ENCODE results near the gene IFNAR1. TPM values are rescaled to one million over a fixed set of nuclear protein-coding genes. Genes with fewer than 3 reads are reported as not detected.
"Not testable (repeated sequence)": the region's sequence is repeated elsewhere in the genome, so short reads cannot be mapped to it uniquely, and the experiment has no call there.

The IFNAR1 gene
- total RNA-seq, 1 donor from 2014 or later = 24.4 TPM

GRCh38 chr21:33375101-33375644 is 50.4 kb downstream of the IFNAR1 start:
- no peaks in the 10 kb centered on the region for H3K36me3 ChIP-seq
- H3K4me3 ChIP-seq = no peak overlapping the region
- peaks cover 15% of the 10 kb centered on the region for H3K4me1 ChIP-seq
- peaks cover 2% of the 10 kb centered on the region for H3K9me3 ChIP-seq (replicated peaks)
- intact Hi-C loops (cut with micrococcal nuclease) = loop anchor here (10.0 kb wide), 2 partner anchors 70 to 540 kb away; no protein-coding TSS in a partner anchor
- no peak for TF ChIP-seq CTCF (IDR thresholded peaks at IDR 0.05; ENCODE audit: borderline replicate concordance)
- no peak for DNase-seq
- H3K27me3 ChIP-seq (ENCODE audit: low read depth) = no peaks in the 10 kb centered on the region
- H3K27ac ChIP-seq (replicated peaks) = no peak overlapping the region

GRCh38 chr21:33377221-33377920 is 52.6 kb downstream of the IFNAR1 start:
- intact Hi-C loops (cut with micrococcal nuclease) = loop anchor here (10.0 kb wide), 2 partner anchors 67 to 543 kb away; no protein-coding TSS in a partner anchor
- H3K4me1 ChIP-seq = peaks cover 31% of the 10 kb centered on the region
- no peaks in the 10 kb centered on the region for H3K27me3 ChIP-seq (ENCODE audit: low read depth)
- H3K36me3 ChIP-seq = no peaks in the 10 kb centered on the region
- H3K9me3 ChIP-seq (replicated peaks) = no peaks in the 10 kb centered on the region
- H3K27ac ChIP-seq (replicated peaks) = no peak overlapping the region
- H3K4me3 ChIP-seq = no peak overlapping the region
- no peak for DNase-seq
- no peak for TF ChIP-seq CTCF (IDR thresholded peaks at IDR 0.05; ENCODE audit: borderline replicate concordance)

GRCh38 chr21:33378081-33378480 is 53.3 kb downstream of the IFNAR1 start:
- H3K27ac ChIP-seq (replicated peaks) = no peak overlapping the region
- no peaks in the 10 kb centered on the region for H3K9me3 ChIP-seq (replicated peaks)
- no peak overlapping the region for H3K4me3 ChIP-seq
- H3K36me3 ChIP-seq = no peaks in the 10 kb centered on the region
- intact Hi-C loops (cut with micrococcal nuclease) = loop anchor here (10.0 kb wide), 2 partner anchors 67 to 543 kb away; no protein-coding TSS in a partner anchor
- no peak for DNase-seq
- H3K27me3 ChIP-seq (ENCODE audit: low read depth) = no peaks in the 10 kb centered on the region
- no peak for TF ChIP-seq CTCF (IDR thresholded peaks at IDR 0.05; ENCODE audit: borderline replicate concordance)
- H3K4me1 ChIP-seq = peaks cover 38% of the 10 kb centered on the region

GRCh38 chr21:33379934-33380333 is 55.2 kb downstream of the IFNAR1 start:
- DNase-seq; H3K9me3 ChIP-seq (replicated peaks); H3K4me3 ChIP-seq; H3K27me3 ChIP-seq (ENCODE audit: low read depth); H3K36me3 ChIP-seq: not testable (repeated sequence)
- peak overlapping the region; percentile 79 for H3K27ac ChIP-seq (replicated peaks)
- intact Hi-C loops (cut with micrococcal nuclease) = loop anchor here (10.0 kb wide), 2 partner anchors 65 to 545 kb away; no protein-coding TSS in a partner anchor
- peaks cover 41% of the 10 kb centered on the region for H3K4me1 ChIP-seq

- Histone ChIP-seq H3K9me3 (replicated peaks) (no peaks in the 10 kb centered on the region), H3K27ac (replicated peaks) (peak overlapping the region; percentile 79), H3K4me3 (no peak overlapping the region), H3K36me3 (no peaks in the 10 kb centered on the region), H3K27me3 (ENCODE audit: low read depth) (no peaks in the 10 kb centered on the region), H3K4me1 (peaks cover 41% of the 10 kb centered on the region)
- no peak for TF ChIP-seq CTCF (IDR thresholded peaks at IDR 0.05; ENCODE audit: borderline replicate concordance)
- DNase-seq = peak; percentile 90
- intact Hi-C loops (cut with micrococcal nuclease) = no loop called here
These were observed 55.8 kb downstream of the IFNAR1 start for GRCh38 chr21:33380483-33380998.

- H3K36me3 ChIP-seq; intact Hi-C loops (cut with micrococcal nuclease); H3K4me3 ChIP-seq; DNase-seq; H3K27me3 ChIP-seq (ENCODE audit: low read depth); H3K9me3 ChIP-seq (replicated peaks): not testable (repeated sequence)
- H3K4me1 ChIP-seq = peaks cover 41% of the 10 kb centered on the region
- peak overlapping the region; percentile 79 for H3K27ac ChIP-seq (replicated peaks)
These were observed 56.6 kb downstream of the IFNAR1 start for GRCh38 chr21:33381381-33381780.
